ENCODE results near the gene STAT2. TPM values are rescaled to one million over a fixed set of nuclear protein-coding genes. Genes with fewer than 3 reads are reported as not detected.
A peak's percentile ranks its signal among the peaks of the same experiment; 100 is the strongest.

Gene STAT2
- total RNA-seq, 1 experiment from 2014 or later: 76.6 TPM

- H3K27me3 ChIP-seq (ENCODE audit: insufficient read depth, low read depth): no peaks in the 10 kb centered on the region
- BruUV-seq (replicated peaks): no TSS peak
- peaks cover 9% of the 10 kb centered on the region; the same call in 1 of the 2 replicates for H3K36me3 ChIP-seq (ENCODE audit: low read depth)
- H3K4me3 ChIP-seq: no peak overlapping the region
- POLR2A ChIA-PET (ENCODE audit: unreplicated experiment): interaction anchor here (0.6 kb wide), 1 partner anchor 13 kb away, joined by 5 read pairs; no protein-coding TSS in a partner anchor
- peaks cover 8% of the 10 kb centered on the region for H3F3A ChIP-seq (ENCODE audit: insufficient read depth, low read depth)
- no peak for TF ChIP-seq CTCF (conservative IDR thresholded peaks at IDR 0.05)
- no peak for TF ChIP-seq EZH2 (IDR thresholded peaks at IDR 0.05; ENCODE audit: low read depth)
- CTCF ChIA-PET: no interaction called here
- no peak overlapping the region for H3K27ac ChIP-seq
- H2AFZ ChIP-seq: no peak overlapping the region
- H3K9me3 ChIP-seq (ENCODE audit: insufficient read depth, low read depth): no peaks in the 10 kb centered on the region
- no peaks in the 10 kb centered on the region for H3K9me2 ChIP-seq (ENCODE audit: insufficient read depth)
- H3K79me2 ChIP-seq (ENCODE audit: low read depth): peaks cover 18% of the 10 kb centered on the region
- intact Hi-C loops (cut with micrococcal nuclease; ENCODE audit: unreplicated experiment): loop anchor here (2.0 kb wide), 1 partner anchor 17 kb away; the partner anchor contains the start of gene CS
- peaks cover 18% of the 10 kb centered on the region for H3K4me1 ChIP-seq (replicated peaks; ENCODE audit: insufficient read depth)
- no peaks in the 10 kb centered on the region for H4K20me1 ChIP-seq (ENCODE audit: insufficient read depth)
- no peak overlapping the region for H3K4me2 ChIP-seq
- DNase-seq: no peak
These were observed 42.2 kb downstream of the STAT2 start for GRCh38 chr12:56317675-56318074.

GRCh38 chr12:56315622-56316473, 44.1 kb downstream of the STAT2 start, which contains the start of gene CNPY2:
TSS of gene CNPY2 (minus strand) at chr12:56315988. CDS start at chr12:56315217, 771 bp downstream.
- CTCF ChIA-PET: interaction anchor here (0.6 to 1.3 kb wide), 5 partner anchors 44 to 191 kb away, joined by 3 to 8 read pairs (median 5); partner anchors contain the start of gene STAT2

More at GRCh38 chr12:56315622-56316473, 44.1 kb downstream of the STAT2 start, which contains the start of gene CNPY2:
- peak within 1 kb of the TSS; percentile 51 for H3K27ac ChIP-seq
- POLR2A ChIA-PET (ENCODE audit: unreplicated experiment): interaction anchor here (0.6 to 1.4 kb wide), 7 partner anchors 15 to 321 kb away, joined by 3 to 8 read pairs (median 7); partner anchors contain the start of genes PAN2 and STAT2
- peak within 1 kb of the TSS; percentile 83 for H3K4me3 ChIP-seq
- no TSS peak for BruUV-seq (replicated peaks)
- H3K4me2 ChIP-seq: peak within 1 kb of the TSS; percentile 89
- peaks cover 11% of the 10 kb centered on the region; the same call in 1 of the 2 replicates for H3K36me3 ChIP-seq (ENCODE audit: low read depth)
- peaks cover 8% of the 10 kb centered on the region for H3F3A ChIP-seq (ENCODE audit: insufficient read depth, low read depth)
- H3K9me3 ChIP-seq (ENCODE audit: insufficient read depth, low read depth): no peaks in the 10 kb centered on the region
- H3K9me2 ChIP-seq (ENCODE audit: insufficient read depth): no peaks in the 10 kb centered on the region
- intact Hi-C loops (cut with micrococcal nuclease; ENCODE audit: unreplicated experiment): loop anchor here (1.0 to 2.0 kb wide), 2 partner anchors 15 to 148 kb away; partner anchors contain the start of gene CS
- H2AFZ ChIP-seq: peak within 1 kb of the TSS; percentile 91
- TF ChIP-seq CTCF (conservative IDR thresholded peaks at IDR 0.05) (no peak; the same call in 1 of the 2 replicates), EZH2 (IDR thresholded peaks at IDR 0.05; ENCODE audit: low read depth) (no peak)
- H3K79me2 ChIP-seq (ENCODE audit: low read depth): peaks cover 18% of the 10 kb centered on the region
- peak; percentile 95 for DNase-seq
- H3K27me3 ChIP-seq (ENCODE audit: insufficient read depth, low read depth): no peaks in the 10 kb centered on the region
- H4K20me1 ChIP-seq (ENCODE audit: insufficient read depth): no peaks in the 10 kb centered on the region
- peaks cover 18% of the 10 kb centered on the region for H3K4me1 ChIP-seq (replicated peaks; ENCODE audit: insufficient read depth)

Measured in PC-9 (cell line).